ENCODE measurements around the gene CD80.
"Not testable (repeated sequence)": the region's sequence is repeated elsewhere in the genome, so short reads cannot be mapped to it uniquely, and the experiment has no call there.

The CD80 gene

DNA sequence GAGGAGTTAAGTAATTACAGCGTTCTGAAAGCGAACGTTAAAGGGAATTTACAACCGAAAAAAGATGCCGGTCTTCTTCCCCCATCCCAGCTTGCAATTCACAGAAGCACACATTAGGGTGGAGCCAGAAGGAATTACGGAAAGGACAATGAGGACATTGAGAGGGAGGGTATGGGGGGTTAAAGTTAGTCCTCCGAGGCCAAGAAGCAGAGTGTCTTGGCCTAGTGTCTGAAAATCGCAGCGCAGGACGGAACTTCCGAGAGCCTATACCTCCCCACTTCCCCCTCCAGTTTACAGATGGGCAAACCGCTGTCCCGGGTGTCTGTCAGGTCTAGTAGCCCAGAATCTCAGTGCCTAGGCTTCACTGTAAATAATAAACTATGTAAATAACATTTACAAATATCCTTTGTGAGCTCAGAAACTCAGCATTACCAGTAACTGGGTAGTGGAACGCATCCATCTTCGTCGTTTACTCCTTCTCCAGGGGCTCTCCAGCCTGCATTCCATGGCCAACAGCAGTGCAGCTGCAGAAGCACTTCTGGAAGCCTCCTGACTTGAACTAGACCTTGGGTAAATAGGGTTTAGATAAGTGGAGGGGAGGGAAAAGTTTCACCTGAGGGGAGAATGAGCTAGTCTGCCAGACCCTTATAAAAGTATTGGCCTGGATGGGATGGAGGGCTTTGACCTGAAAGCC is 20.8 kb upstream of the CD80 start:
- no peak for DNase-seq

DNA sequence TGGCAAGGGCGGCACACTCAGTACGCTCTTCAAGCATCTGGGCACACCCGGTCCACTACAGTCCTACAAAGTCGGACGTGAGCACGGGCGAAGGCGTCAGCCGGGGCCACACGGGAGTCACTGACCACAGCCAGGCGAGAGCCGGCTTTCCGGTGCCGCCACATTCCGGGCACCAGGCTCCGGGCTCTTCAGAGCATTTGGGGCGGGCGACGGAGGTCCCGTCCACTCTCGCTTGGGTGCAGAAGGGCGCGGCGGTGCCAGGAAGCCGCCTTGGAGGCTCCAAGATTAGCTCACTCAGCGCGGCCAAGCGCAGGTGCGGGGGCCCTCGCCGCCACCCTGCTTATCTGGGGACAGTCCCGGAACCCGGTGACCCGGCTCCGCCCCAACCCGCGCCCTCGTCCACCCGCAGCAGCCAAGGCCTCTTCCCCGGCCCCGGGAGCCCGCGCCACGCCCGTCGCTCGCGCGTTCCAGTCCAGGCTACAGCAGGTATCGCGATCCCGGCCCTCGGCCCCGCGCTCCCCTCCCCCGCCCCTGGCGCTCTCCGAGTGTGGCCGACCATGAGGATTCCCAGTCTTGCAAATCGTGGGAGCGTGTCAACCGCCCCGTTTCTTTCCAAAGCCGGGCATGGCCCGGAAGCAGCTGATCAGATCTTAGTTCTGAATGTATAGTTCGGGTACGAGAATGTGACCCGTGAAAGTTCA is 20.1 kb upstream of the CD80 start, which contains the start of gene ADPRH:
Gene ADPRH, plus strand, starts transcription at position 127 of the 701 bp plus-strand sequence. CDS start 2,678 bp downstream, outside the sequence.
- peak; percentile 35 for DNase-seq

DNA sequence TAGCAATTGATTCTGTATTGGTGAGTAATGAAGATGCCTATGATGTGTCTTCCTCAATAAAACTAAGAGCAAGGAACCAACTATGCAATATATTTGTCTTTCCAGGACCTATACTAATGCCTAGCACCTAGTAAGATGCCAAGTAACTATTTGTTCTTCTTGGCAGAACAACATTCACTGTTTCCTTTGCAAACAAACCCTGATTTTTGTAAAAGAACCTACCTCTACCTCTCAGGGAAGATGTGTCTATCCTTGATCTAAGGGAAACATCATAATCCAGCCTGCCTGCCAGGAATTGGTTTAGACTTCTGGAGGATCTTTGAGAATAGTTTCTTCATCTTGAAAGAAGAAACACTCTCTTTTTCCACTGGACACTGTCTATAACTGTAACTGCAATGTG is 16.1 kb upstream of the CD80 start:
- no peak for DNase-seq

DNA sequence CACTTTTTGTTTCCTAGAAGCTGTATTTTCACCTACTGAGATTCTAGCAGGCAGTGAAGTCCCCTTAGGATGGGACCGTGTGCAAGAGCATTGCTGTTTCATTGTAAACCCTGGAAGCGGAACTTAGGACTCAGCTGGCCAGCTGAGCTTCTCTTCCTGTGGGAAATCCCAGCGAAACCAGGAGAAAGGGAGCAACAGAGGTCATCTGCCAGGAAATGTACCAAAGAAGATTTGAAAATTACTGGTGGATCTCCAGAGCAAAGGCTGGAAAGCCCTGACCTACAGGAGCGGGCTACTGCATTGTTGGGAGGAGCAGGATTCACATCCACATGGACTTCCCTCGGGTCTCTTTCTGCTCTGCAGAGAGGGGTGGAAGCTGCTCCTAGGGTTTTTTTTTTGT is 12.3 kb upstream of the CD80 start:
- no peak for DNase-seq

DNA sequence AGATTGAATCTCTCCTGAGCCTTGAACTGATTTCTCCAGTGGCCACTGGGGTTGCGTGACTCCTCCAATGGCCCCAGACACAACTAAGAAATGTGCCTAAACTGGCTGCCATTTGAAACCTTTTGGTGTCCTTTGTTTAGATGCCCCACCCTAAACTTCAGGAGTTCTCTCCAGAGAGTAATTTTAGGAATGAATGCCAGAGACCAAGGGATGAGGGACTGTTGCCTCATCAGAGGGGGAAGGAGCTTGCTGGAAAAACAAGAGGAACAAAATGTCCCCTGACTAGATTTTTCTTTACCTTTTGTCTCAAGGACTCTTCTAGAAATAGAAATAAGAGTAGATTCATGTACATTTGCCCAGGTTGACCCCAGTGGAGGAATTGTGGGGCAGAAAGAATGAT is 11.8 kb upstream of the CD80 start:
- no peak for DNase-seq

DNA sequence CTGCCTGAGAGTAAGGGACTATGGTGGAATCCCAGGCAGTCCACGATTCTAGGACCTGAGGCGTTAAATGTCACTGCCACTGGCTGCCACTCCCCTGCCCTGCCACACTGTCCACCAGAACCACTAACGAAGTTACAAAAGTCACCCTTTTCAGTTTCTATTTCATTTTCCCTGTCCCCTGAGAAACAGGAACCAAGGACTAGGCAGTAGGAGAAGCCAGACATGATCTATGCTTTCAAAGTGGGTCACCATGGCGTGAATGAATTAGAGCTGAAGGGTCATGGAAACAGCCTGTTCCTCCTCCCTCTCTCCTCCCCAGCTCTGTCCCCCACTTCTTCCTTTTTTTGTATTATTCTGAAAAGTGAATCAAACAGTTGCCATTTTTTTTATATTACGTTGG is 10.8 kb upstream of the CD80 start:
- no peak for DNase-seq

DNA sequence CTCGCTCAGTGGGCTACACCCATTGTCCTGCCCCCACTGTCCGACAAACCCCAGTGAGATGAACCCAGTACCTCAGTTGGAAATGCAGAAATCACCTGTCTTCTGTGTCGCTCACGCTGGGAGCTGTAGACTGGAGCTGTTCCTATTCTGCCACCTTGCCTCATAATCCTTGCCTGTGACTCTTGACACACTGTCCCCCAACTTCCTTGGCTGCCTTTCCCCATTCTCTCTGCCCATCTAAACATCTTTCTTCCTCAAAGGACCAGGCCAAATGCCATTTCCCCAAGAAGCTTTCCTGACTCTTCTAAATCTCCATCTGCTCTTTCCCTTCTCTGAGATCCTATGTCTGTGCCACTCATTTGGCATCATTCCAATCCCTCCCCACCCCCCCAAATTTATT is 9.7 kb upstream of the CD80 start:
- no peak for DNase-seq

DNA sequence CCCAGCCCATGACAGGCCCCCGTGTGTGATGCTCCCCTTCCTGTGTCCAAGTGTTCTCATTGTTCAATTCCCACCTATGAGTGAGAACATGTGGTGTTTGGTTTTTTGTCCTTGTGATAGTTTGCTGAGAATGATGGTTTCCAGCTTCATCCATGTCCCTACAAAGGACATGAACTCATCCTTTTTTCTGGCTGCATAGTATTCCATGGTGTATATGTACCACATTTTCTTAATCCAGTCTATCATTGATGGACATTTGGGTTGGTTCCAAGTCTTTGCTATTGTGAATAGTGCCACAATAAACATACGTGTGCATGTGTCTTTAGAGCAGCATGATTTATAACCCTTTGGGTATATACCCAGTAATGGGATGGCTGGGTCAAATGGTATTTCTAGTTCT is 3.9 kb upstream of the CD80 start:
- not testable (repeated sequence) for DNase-seq

DNA sequence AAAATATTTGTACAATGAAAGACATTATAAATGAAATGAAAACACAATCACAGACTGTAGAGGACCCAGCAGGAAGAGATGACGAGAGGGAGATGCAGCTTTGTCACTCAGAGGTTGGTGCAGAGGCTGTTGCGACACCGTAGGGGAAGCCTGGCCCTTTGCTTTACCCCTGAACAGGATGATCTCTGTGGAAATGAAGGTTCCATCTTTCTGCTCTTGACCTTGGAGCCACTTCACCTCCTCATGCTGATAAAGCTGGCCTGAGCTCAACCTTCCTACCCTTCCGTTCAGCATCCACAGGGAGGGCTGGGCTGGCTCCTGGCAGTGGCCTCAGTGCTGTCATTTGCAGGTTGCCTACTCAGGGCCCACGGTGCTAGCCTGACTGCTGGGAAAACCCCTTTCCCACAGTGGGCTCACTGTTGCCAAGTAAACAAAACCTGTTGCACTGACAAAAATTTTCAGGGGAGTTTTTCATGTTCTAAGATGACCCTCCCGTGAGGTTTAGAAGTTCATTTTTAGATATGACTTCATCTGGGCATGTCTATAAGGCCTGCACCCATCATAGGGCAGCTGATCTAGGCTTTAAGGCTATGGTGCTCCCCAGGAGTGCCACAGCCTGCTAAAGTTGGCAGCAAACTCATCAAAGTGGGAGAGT is 3.0 kb upstream of the CD80 start:
- peak; percentile 24 for DNase-seq

DNA sequence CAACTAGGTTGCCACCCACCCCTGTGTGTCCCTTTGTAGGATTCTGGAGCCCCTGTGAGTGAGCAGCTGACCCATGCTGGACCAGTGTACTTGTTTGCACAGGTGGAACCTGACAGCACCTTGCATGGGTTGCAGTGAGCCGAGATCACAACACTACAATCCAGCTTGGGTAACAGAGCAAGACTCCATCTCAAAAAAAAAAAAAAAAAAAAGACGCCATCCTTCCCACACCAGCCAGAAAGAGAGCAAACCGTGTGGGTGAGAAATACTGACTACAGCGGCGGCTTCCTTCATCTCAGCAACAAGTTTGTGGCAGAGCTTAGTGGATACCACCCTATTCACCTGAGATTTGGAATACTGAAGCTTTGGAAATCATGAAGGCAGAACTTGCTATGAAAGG is 746 bp upstream of the CD80 start:
- DNase-seq: no peak

DNA sequence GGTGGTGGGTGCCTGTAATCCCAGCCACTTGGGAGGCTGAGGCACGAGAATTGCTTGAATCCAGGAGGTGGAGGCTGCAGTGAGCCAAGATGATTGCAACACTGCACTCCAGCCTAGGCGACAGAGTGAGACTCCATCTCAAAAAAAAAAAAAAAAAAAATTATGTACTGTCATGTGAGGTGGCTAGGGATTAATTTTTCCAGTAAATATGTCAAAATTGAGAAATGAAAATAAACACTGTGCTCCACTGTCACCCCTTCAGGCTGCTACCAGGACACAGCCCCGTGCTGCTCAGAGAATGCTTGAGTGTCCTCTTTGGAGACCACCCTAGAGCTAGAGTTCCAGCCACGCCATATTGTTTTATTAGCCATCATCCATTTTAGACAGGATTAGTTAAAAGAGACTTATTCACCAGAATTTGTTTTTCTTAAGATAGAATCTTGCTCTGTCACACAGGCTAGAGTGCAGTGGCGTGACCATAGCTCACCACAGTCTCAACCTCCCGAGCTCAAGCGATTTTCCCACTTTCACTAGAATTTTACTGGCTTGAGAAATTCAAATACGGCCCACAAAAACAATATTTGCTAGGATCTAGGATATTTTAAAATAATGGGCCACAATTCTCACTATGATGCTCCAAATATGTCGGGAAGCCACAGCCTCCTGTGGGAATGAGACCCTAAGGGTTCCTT is 642 bp downstream of the CD80 start:
- no peak for DNase-seq

DNA sequence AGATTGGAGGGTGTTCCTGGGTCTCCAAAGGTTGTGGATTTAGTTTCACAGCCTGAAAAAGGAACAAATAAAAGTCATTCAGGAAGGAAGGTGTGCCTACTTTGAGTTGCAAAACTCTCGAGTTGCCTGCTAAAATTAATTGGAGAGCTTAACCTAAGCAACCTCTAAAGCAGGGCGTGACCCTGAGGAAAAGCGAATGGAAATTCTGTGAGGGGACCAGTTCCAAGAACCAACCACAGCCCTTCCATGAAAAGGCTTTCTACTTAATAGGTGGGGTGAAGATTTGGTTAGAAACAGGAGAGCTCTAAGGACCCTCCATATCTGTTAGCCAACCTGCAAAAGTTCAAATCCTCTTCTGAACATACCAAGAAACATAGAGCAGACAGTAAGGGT is 1.5 kb downstream of the CD80 start:
- no peak for DNase-seq

DNA sequence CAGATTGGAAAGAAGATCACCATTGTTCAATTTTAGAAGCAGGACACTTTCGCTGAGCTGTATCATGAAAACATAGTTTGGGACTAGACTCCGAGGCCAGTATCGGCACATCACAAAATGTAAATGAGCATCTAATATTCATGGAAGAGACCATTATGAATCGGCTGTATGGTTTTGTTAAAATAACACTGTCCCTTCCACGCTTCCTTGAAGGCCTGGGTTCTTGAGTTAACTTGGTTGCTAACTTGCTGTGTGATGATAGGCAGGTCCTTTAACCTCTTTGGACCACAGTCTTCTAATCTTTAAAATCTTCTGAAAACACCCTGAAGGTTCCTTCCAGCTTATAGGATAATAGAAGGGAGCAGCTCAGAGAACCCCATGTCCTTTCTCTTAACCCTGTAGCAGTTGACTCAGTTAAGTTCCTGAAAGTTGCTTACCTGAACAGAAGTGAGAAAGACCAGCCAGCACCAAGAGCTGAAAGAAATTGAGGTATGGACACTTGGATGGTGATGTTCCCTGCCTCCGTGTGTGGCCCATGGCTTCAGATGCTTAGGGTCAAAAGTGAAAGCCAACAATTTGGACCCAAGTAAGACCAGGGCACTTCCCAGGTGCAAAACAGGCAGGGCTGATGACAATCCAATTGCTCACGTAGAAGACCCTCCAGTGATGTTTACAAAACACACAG is 2.1 kb downstream of the CD80 start:
- DNase-seq: no peak

DNA sequence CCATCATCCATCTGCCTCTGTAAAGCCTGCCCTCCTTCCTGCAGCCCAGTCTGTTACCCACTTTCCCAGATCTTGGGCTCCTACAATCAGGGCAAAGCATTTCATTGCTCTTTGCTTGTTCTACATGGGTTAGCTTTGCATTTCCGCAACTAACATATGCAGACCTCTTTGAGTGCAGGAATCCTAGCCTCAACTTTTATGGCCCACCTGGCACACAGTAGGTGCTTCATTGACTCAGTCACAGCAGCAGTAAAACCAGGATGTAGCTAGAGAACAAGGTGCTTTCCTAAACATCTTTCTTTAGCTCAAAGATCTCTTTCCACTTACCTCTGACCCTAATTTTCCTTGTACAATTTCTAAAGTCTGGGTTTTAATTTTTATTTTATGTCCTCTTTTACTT is 3.5 kb downstream of the CD80 start:
- DNase-seq: no peak

DNA sequence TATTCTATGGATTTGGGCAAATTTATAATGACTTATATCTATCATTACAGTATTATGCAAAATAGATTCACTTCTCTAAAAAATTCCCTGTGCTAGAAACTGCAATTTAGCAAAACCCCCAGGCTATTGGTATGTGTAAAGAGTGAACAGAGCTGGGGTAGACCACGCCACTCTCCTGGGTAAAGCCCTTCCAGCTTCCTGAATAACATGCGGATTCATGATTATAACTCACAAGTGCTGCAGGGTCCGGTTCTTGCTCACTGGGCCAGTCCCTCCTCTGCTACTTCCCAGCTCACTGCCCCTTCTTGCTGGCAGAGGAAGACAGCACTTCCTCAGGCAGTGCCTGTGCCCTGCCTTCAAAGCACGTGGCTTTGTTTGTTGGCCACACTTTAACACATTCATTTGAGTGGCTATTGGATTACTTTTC is 4.1 kb downstream of the CD80 start:
- DNase-seq: no peak

DNA sequence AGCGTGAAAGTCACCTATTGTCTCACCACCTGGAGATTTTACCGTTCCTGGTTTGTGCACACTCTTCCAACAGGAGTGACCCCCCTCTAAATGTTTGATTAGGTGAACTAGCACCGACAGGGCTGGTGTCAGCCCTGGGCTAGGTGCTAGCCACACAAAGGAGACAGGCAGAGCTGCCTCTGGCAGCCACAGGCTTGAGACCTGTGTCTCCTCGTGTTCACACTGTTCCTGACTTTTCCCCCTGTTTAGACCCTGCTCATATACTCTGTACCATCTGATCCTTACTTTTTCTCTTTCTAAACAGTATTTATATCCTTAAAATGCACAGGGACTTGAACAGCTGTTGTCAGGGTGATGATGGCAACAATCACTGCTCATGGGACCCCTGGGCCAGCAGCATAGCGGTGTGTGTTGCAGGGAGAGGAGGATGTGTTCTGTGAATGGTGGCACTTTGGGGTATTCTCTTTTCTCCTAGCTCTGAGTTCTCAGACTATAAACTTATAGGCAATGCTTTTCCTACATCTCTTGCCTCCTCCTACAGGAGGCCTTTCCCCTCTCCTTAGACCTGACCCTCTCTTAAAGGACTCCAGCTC is 5.5 kb downstream of the CD80 start:
- no peak for DNase-seq

DNA sequence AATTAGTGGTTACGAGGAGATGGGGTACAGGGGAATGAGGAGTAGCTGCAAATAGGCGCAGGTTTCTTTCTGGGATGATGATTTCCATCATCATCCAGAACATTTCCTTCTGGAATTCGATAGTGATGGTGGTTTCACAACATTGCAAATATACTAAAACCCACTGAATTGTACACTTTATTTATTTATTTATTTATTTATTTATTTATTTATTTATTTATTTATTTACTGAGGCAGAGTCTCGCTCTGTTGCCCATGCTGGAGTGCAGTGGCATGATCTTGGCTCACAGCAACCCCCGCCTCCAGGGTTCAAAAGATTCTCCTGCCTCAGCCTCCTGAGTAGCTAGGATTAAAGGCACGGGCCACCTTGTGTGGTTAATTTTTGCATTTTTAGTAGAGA is 6.5 kb downstream of the CD80 start:
- not testable (repeated sequence) for DNase-seq

DNA sequence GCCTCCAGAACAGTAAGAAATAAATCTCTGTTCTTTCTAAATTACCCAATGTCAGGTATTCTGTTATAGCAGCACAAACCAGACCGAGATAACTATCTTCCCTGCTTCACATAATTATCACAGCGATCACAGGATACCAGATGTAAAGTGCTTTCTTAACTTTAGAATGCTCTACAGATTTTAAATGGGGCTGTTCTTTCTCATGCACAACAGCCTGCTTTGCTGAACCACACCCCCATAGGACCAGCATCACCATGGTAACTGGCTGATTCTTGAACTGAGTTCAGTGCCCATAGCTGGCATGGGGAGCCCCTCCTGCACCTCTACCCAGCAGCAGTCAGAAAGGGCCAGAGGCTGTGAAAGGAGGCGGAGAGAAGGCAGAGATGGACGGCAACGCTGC is 7.8 kb downstream of the CD80 start:
- DNase-seq: no peak

DNA sequence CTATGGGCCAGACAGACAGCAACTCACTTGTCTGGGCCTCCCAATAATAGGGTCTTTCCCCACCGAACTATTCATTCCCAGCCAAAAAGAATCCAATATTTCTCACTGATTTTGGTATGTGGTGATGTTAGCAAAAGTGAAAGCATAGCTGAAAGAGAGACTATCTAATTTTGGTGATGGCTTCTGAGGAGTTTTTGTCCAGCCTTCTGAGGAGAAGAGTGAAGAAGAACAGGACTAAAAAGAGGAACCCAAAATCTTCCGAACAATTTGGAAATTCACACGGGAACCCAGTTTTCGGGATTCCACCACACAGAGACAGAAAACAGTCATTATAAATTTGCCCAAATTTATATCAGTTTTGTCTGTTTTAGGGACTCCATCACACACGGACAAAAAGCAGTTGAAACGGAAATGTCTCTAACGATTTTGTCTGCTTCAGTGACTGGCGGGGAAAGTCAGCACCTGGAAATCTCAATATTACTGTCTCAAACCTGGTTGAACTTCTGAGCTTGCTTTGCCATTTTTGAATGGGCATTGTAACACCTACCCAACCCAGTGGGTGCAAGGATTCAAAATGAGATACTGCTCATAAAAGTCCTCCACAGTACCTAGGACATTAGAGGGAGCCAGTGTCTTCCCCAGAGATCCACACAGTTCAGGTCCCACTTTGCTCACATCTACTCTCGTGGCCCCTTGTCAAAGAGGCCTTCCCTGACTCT is 9.1 kb downstream of the CD80 start:
- no peak for DNase-seq

DNA sequence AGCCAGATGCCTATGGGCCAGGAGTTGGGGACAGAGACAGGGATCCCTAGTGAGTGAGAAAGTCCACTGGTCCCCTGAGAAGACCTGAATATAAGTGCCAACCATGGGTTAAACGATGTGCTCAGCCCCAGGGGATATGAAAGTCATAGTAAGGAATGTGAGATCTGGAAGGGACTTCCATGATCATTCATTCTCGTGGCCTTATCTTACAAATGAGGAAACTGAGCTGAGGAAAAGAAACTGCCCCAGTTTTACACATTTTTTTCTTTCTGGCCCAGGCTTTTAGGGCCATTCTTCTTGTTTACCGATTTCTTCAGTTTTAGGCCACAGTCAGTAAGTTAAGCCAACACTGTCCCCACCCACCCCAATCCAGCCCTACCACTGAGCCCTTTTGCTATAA is 11.1 kb downstream of the CD80 start:
- no peak for DNase-seq

DNA sequence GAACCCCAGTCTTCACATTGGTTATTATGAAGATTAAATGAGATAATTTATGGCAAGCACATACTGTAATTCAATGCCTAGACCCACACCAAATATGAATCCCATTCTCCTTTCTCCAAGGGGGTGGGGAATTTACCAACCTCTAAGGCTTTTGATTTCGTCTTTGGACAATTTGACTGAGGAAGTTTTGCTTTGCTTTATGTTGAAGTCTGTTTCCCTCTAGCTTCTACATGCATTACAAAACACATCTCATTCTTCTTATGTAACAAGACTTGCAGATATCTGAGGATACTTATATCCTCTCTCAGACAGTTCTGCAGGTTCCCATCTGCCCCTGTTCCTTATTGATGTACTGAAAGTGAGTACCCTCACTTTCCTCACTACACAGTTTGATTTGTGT is 12.2 kb downstream of the CD80 start:
- no peak for DNase-seq

DNA sequence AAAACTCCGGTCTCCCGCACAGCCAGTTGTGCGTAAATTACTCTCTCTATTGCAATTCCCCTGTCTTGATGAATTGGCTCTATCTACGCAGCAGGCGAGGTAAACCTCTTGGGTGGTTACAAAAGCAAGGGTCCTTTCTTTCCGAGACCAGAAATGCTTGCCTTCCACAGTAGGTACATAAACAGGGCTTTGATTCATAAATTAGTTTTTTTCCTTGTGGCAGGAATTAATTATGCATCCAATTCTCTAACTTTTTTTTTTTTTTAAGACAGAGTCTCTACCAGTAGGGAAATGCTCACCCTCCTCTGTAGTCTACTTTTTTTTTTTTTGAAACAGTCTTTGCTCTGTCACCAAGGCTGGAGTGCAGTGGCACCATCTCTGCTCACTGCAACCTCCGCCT is 16.3 kb downstream of the CD80 start:
- DNase-seq: no peak

Measured in activated CD8-positive, alpha-beta memory T cell treated with anti-CD3 and anti-CD28 coated beads, Interleukin-2, amount 50 U/mL, for 4 hours (primary cell).